Measurements from ENCODE around the gene ASIP. TPM values are rescaled to one million over a fixed set of nuclear protein-coding genes. Genes with fewer than 3 reads are reported as not detected.

Gene ASIP
- total and polyA plus RNA-seq, 3 donors from 2014 or later: 0.65 to 2.1 TPM; not detected in 1

- no peaks in the 10 kb centered on the region for H3K9me3 ChIP-seq
- intact Hi-C loops (cut with DNase I; ENCODE audit: low total_unique reads): no loop called here
- TF ChIP-seq CTCF (IDR thresholded peaks at IDR 0.05) (no peak), POLR2A (IDR thresholded peaks at IDR 0.05) (no peak)
- H3K4me1 ChIP-seq: no peaks in the 10 kb centered on the region
- no peak overlapping the region for H3K4me3 ChIP-seq
- H3K27ac ChIP-seq: no peak overlapping the region
- no peaks in the 10 kb centered on the region for H3K36me3 ChIP-seq (ENCODE audit: low read depth, missing control alignments)
- no peak for DNase-seq
- no peaks in the 10 kb centered on the region for H3K27me3 ChIP-seq
Measured at GRCh38 chr20:34231634-34232033, 9.6 kb upstream of the ASIP start.

- whole genome bisulfite sequencing, 2 donors: 80 to 95% methylated on average over 3 of the region's 3 CpGs
- TF ChIP-seq CTCF (IDR thresholded peaks at IDR 0.05): no peak
- TF ChIP-seq POLR2A (IDR thresholded peaks at IDR 0.05): no peak
- H3K4me3 ChIP-seq: no peak overlapping the region
- no peaks in the 10 kb centered on the region for H3K36me3 ChIP-seq (ENCODE audit: low read depth, missing control alignments)
- H3K27me3 ChIP-seq: no peaks in the 10 kb centered on the region
- no peaks in the 10 kb centered on the region for H3K4me1 ChIP-seq
- intact Hi-C loops (cut with DNase I; ENCODE audit: low total_unique reads): no loop called here
- no peaks in the 10 kb centered on the region for H3K9me3 ChIP-seq
- H3K27ac ChIP-seq: no peak overlapping the region
- DNase-seq: no peak
Measured at GRCh38 chr20:34232494-34233087, 8.6 kb upstream of the ASIP start.

- H3K27me3 ChIP-seq: no peaks in the 10 kb centered on the region
- H3K9me3 ChIP-seq: no peaks in the 10 kb centered on the region
- no peaks in the 10 kb centered on the region for H3K4me1 ChIP-seq
- intact Hi-C loops (cut with DNase I; ENCODE audit: low total_unique reads): no loop called here
- H3K27ac ChIP-seq: no peak overlapping the region
- no peak overlapping the region for H3K4me3 ChIP-seq
- TF ChIP-seq CTCF (IDR thresholded peaks at IDR 0.05) (no peak), POLR2A (IDR thresholded peaks at IDR 0.05) (no peak)
- H3K36me3 ChIP-seq (ENCODE audit: low read depth, missing control alignments): no peaks in the 10 kb centered on the region
- no peak for DNase-seq
Measured at GRCh38 chr20:34233687-34234086, 7.5 kb upstream of the ASIP start.

GRCh38 chr20:34235875-34236274 lies 5.3 kb upstream of the ASIP start:
- no peak for DNase-seq
- no peak overlapping the region for H3K27ac ChIP-seq
- TF ChIP-seq POLR2A (IDR thresholded peaks at IDR 0.05) (no peak), CTCF (IDR thresholded peaks at IDR 0.05) (no peak)
- no peaks in the 10 kb centered on the region for H3K4me1 ChIP-seq
- H3K4me3 ChIP-seq: no peak overlapping the region
- no peaks in the 10 kb centered on the region for H3K27me3 ChIP-seq
- no peaks in the 10 kb centered on the region for H3K9me3 ChIP-seq
- H3K36me3 ChIP-seq (ENCODE audit: low read depth, missing control alignments): no peaks in the 10 kb centered on the region
- intact Hi-C loops (cut with DNase I; ENCODE audit: low total_unique reads): no loop called here
- 90 to 100% methylated on average over 2 of the region's 2 CpGs for WGBS, 2 donors

- no peak for TF ChIP-seq POLR2A (IDR thresholded peaks at IDR 0.05)
- TF ChIP-seq CTCF (IDR thresholded peaks at IDR 0.05): no peak
- intact Hi-C loops (cut with DNase I; ENCODE audit: low total_unique reads): no loop called here
- Histone ChIP-seq H3K27ac (no peak overlapping the region), H3K4me3 (no peak overlapping the region), H3K9me3 (no peaks in the 10 kb centered on the region), H3K27me3 (no peaks in the 10 kb centered on the region), H3K36me3 (ENCODE audit: low read depth, missing control alignments) (no peaks in the 10 kb centered on the region), H3K4me1 (no peaks in the 10 kb centered on the region)
- 91 to 97% methylated on average over 2 of the region's 2 CpGs for WGBS, 2 donors
- DNase-seq: no peak
Measured at GRCh38 chr20:34237942-34238341, 3.3 kb upstream of the ASIP start.
